Thoracic aorta (tissue), 2 donors: ENCODE measurements around the gene CCNT2. TPM values are rescaled to one million over a fixed set of nuclear protein-coding genes. Genes with fewer than 3 reads are reported as not detected.
"Not testable (repeated sequence)": the region's sequence is repeated elsewhere in the genome, so short reads cannot be mapped to it uniquely, and the experiment has no call there.

Experiments used
- ATAC-seq: fragments of 150-250 bp; one replicate; pipeline ENCODE4 v1.8.0; 2017; ENCODE audit warnings: low read depth; ENCODE audit not compliant: insufficient number of reproducible peaks, low FRiP score
- DNase-seq: peaks from one replicate; pipeline ENCODE4 v3.0.0-alpha.2; 2020; ENCODE audit warnings: low spot score
- H3K27ac ChIP-seq, 2 donors: fragments of 200-600 bp; sonication (generic); 1 replicate in 1 of 2; 2 replicates in 1 of 2; pipeline ENCODE4 v1.5.1; 2016; ENCODE audit warnings: mild to moderate bottlenecking in 2 of 2, moderate library complexity in 2 of 2
- H3K27me3 ChIP-seq: fragments of 200-600 bp; sonication (generic); replicated peaks from 2 replicates; pipeline ENCODE4 v1.6.0; 2016; ENCODE audit warnings: mild to moderate bottlenecking; ENCODE audit not compliant: insufficient read depth
- H3K36me3 ChIP-seq: fragments of 200-600 bp; sonication (generic); one replicate; pipeline ENCODE4 v1.5.1; 2016
- H3K4me1 ChIP-seq, 2 donors: fragments of 200-600 bp; sonication (generic); 1 replicate in 1 of 2; 2 replicates in 1 of 2; pipeline versions ENCODE4 v1.5.1 to v1.6.0; 2016; ENCODE audit warnings: low read depth in 2 of 2, mild to moderate bottlenecking in 1 of 2; ENCODE audit not compliant: control insufficient read depth in 1 of 2
- H3K4me3 ChIP-seq: fragments of 200-600 bp; sonication (generic); 2 replicates; pipeline ENCODE4 v1.5.1; 2016; ENCODE audit warnings: mild to moderate bottlenecking
- H3K9me3 ChIP-seq: fragments of 200-600 bp; sonication (generic); 2 replicates; pipeline ENCODE4 v1.5.1; 2016
- CTCF ChIP-seq: fragments of 200-600 bp; sonication (generic); IDR thresholded peaks from one replicate; pipeline ENCODE4 v1.5.1; 2019; ENCODE audit warnings: antibody characterized with exemption
- total RNA-seq, 2 donors: library from RNA; depleted of rRNA; stranded (reverse); fragments of >200 nt; gene quantifications; one replicate each; pipeline versions ENCODE4 v1.1.0 to v1.2.3, GENCODE V29; 2016

CCNT2 gene
- total RNA-seq, 2 donors from 2014 or later = 49.6 to 52.4 TPM

DNA sequence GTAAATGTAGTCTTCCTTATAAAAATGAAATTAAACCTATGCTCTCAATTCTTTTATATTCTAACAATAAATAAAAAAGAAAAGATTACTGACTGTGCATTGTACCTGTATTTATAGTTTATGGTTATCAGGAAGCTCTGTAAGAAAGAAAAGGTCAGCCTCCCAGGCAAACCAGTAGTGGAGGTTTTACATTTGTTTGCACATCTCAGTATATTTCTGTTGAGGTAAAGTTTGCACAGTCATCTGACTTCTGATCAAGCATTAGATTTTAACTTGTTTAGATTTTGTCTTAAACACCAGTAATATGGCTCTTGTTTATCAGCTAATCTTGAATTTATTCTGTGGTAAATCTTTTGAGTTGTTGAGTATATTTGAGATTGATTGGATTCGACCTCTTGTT is 37.1 kb downstream of the CCNT2 start:
- Histone ChIP-seq H3K36me3 (peaks cover 35% of the 10 kb centered on the region), H3K4me3 (no peak overlapping the region)
- ATAC-seq = no peak

GRCh38 chr2:134957477-134957876 is 38.9 kb downstream of the CCNT2 start:
- TF ChIP-seq CTCF = no peak
- DNase-seq (no peak), ATAC-seq (no peak)
- Histone ChIP-seq H3K9me3 (no peaks in the 10 kb centered on the region), H3K4me3 (no peak overlapping the region), H3K27ac (no peak overlapping the region), H3K27me3 (no peaks in the 10 kb centered on the region), H3K36me3 (peaks cover 33% of the 10 kb centered on the region), H3K4me1 (no peaks in the 10 kb centered on the region)

More for the DNA sequence above, 37.1 kb downstream of the CCNT2 start:
- H3K27me3 ChIP-seq = no peaks in the 10 kb centered on the region
- H3K4me1 ChIP-seq = no peaks in the 10 kb centered on the region
- TF ChIP-seq CTCF = no peak
- H3K27ac ChIP-seq = no peak overlapping the region
- no peaks in the 10 kb centered on the region for H3K9me3 ChIP-seq
- no peak for DNase-seq

DNA sequence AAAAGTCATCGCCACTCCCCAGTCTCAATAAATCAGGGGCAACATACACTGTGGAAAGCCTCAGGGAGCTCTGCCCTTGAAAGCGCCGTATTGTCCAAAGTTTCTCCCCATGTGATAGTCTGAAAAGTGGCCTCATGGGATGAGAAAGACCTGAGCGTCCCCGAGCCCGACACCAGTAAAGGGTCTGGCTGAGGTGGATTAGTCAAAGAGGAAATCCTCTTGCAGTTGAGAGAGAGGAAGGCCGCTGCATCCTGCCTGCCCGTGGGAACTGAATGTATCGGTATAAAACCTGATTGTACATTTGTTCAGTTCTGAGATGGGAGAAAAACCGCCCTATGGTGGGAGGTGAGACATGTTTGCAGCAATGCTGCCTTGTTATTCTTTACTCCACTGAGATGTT is 48.5 kb downstream of the CCNT2 start:
- H3K27me3 ChIP-seq, DNase-seq, H3K9me3 ChIP-seq, H3K4me3 ChIP-seq, ATAC-seq, H3K27ac ChIP-seq, H3K36me3 ChIP-seq, H3K4me1 ChIP-seq: not testable (repeated sequence)

GRCh38 chr2:134973241-134974138 is 54.9 kb downstream of the CCNT2 start:
- Histone ChIP-seq H3K9me3 (peaks cover 10% of the 10 kb centered on the region), H3K36me3 (no peaks in the 10 kb centered on the region), H3K27ac (no peak overlapping the region), H3K4me1 (no peaks in the 10 kb centered on the region), H3K27me3 (no peaks in the 10 kb centered on the region), H3K4me3 (no peak overlapping the region)
- DNase-seq (no peak), ATAC-seq (no peak)
- no peak for TF ChIP-seq CTCF

DNA sequence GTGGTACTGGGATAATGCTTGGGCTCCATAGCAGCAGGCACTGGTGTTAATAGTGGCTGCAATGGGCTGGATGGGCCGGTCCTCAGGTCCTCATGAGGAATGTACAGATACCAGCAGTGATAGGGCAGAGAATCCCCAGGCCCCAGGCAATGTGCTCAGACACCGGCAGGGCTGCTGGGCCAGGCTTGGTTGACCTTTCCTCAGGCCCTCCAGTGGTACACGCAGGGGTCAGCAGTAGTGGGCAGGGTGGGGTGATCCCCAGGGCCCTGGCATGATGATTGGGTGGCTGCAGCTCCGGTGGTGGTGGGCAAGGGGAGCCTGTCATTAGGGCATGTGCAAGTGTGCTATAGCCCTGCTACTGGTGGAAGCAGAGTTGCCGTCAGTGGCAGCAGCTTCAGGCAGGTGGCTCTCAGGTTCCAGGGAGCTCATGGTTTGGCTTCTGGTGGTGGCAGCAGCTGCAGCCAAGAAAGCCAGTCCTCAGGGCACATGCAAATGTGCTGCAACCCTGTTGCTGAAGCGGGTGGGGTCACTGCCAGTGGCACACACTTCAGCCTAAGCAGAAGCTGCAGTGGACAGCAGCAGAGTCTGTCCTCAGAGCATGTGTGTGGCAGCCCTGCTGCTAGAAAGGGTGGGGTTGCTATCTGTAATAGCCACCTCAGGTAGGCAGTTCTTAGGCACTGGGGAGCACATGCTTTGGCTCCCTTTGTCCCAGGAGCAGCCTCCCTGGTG is 56.8 kb downstream of the CCNT2 start:
- H3K4me3 ChIP-seq = no peak overlapping the region
- H3K36me3 ChIP-seq = no peaks in the 10 kb centered on the region
- H3K9me3 ChIP-seq = peaks cover 10% of the 10 kb centered on the region
- no peaks in the 10 kb centered on the region for H3K27me3 ChIP-seq
- ATAC-seq (no peak), DNase-seq (no peak)
- no peak for TF ChIP-seq CTCF
- H3K27ac ChIP-seq = no peak overlapping the region
- no peaks in the 10 kb centered on the region for H3K4me1 ChIP-seq
